GM19240 (cell line): ENCODE data around the gene PRMT1.
"Not testable (repeated sequence)": the region's sequence is repeated elsewhere in the genome, so short reads cannot be mapped to it uniquely, and the experiment has no call there.

Source experiments
- DNase-seq: peaks from one replicate; pipeline ENCODE4 v3.0.0; 2011; ENCODE audit warnings: low spot score; ENCODE audit not compliant: insufficient read length

Gene PRMT1

DNA sequence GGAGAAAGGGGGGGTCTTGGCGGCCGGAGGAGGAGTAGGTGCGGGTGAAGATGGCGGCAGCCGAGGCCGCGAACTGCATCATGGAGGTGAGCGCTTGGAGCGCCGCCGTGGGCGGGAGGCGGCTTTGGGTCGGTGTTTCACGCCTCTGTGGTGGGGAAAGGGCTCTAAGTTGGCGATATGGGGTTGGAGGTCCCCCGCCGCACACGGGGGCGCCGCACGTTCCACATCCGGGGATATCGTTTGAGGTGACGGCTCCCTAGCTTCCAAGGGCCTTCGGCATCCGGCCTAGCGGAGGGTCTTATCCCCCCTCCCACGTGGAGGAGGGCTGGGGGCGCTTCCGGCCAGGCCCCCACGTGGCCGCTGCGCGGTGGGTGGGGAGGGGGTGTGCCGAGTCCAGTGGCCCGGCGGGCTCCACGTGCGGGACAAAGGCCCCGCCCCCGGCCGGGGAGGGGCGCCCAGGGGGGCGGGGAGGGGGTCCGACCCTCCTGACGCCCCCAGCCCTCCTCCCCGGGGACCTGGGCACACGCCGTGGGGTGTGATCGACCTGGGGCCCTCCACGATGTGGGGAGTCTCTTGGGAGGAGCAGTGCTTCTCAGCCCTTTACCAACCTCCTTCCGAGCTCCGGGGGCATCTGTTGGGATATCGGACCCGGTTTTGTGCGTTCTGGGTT, at the start of gene PRMT1:
Gene PRMT1, plus strand, starts transcription at position 41 of the 670 bp plus-strand sequence. Its CDS starts 10 bp downstream, at position 51.
- DNase-seq, result no peak

GRCh38 chr19:49629659-49630058, 47.4 kb upstream of the PRMT1 start:
- no peak for DNase-seq

DNA sequence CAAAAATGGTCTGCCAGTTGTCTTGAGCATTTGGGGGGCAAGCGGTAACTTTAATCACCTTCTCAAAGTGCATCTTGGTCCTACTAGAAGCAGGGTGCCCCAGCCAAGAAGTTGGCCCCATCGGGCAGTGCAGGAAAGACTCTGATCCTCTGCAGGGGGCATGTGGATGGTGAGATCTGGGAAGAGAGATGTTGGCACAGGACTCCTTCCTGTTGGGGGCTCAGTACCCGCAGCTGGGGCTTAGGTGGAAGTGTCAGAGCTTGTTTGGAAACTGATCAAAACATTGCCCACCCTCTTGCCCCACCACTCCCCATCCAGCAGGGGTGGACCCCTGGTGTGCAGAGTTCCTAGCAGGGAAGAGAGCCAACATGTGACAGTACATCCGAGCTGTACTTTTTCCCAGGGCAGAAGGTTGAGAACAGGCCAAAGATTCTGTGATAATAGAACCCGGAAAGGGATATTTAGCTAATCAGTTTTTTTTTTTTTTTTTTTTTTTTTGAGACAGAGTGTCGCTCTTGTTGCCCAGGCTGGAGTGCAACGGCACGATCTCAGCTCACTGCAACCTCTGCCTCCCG, 46.0 kb upstream of the PRMT1 start:
- no peak for DNase-seq

DNA sequence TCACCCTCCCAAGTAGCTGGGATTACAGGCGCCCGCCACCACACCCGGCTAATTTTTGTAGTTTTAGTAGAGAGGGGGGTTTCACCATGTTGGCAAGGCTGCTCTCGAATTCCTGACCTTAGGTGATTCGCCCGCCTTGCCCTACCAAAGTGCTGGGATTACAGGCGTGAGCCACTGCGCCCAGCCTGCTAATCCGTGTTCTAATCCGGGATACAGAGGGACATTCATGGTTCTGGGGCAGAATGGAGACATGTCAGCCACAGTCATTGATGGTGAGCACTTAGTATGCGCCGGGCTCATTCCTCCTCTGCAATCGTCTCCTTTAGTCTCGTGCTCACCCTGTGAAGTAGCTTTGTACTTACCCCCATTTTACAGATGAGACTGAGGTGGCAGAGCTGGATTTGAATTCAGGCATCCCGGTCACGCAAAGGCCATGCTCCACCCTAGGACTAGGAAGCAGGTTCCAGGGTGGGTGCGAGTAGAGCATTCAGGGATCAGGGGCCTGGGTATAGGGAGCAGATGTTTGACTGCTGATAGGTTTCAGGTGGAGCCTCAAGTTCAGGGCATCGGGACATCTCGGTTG, 45.4 kb upstream of the PRMT1 start:
- no peak for DNase-seq

DNA sequence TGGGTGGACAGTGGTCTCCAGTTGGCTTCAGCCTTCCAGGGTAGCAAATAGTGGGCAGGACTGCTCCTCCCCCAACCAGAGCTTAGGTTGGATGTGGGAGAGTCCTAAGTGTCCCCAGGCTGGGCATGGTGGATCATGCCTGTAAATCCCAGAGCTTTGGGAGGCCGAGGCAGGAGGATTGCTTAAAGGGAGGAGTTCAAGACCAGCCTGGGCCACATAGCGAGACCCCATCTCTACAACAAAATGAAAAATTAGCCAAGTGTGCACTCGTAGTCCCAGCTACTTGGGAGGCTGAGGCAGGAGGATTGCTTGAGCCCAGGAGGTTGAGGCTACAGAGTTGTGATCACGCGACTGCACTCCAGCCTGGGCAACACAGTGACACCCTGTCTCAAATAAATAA, 44.5 kb upstream of the PRMT1 start:
- DNase-seq, result no peak

- DNase-seq, result not testable (repeated sequence)
Observed at GRCh38 chr19:49633273-49633672, 43.8 kb upstream of the PRMT1 start.

DNA sequence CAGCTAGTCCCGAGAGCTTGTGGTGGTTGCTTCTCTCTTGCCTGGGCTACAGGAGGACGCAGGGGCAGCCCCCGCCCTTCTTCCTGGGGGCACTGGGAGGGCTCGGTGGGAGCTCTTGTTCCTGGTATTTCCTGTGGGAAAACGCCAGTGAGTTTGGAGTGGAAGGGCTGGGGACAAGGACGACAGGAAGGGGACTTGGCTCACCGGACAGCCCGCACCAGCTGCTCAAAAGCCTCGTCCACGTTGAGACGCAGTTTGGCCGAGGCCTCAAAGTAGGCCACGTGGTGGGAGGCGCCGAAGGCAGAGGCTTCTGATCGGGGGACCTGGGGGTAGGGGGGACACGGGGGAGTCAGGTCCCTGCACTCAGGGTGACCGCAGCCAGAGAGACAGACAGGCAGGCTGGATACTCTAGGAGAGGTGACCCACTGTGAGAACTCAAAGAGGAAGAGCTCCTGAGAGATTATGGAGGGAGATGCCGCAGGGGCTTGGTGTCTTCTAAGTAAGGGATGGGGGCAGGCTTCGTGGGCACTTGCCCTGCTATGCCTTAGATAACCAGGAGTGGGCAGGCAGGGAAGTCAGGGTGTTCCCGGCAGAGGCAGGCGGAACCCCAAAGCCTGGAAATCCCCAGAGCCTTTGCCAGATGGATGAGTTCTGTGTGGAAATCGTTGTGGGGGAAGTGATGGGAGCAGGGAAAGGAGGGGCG, 41.4 kb upstream of the PRMT1 start:
- DNase-seq, result no peak

DNA sequence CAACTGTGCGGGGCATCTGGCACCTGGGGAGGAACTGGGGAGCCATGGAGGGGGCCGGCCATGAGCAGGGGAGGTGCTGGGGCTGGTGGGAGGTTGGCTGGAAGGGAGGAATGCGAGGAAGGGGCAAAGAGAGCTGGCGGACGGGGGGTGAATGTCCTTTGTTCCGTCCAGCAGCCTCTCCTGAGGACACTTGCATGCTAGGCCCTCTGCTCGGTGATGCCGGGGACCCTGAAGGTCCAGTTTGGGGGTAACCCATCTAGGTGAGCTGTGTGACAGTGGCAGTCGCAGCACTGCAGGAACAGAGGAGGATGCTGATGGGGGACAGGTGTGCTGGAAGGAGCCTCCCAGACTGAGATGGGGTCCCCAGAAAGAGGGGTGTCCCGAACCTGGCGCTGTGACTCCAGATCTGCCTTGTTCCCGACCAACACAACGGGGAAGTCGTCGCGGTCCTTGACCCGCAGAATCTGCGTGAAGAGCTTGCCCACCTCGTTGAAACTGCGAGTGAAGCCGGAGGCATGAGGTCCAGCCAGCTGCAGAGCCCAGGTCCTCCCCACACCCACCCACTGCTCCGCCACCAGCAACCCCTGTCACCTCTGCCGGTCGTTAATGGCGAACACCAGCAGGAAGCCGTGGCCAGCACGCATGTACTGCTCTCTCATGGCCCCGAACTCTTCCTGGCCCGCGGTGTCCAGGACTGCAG, 40.7 kb upstream of the PRMT1 start:
- DNase-seq, result no peak

DNA sequence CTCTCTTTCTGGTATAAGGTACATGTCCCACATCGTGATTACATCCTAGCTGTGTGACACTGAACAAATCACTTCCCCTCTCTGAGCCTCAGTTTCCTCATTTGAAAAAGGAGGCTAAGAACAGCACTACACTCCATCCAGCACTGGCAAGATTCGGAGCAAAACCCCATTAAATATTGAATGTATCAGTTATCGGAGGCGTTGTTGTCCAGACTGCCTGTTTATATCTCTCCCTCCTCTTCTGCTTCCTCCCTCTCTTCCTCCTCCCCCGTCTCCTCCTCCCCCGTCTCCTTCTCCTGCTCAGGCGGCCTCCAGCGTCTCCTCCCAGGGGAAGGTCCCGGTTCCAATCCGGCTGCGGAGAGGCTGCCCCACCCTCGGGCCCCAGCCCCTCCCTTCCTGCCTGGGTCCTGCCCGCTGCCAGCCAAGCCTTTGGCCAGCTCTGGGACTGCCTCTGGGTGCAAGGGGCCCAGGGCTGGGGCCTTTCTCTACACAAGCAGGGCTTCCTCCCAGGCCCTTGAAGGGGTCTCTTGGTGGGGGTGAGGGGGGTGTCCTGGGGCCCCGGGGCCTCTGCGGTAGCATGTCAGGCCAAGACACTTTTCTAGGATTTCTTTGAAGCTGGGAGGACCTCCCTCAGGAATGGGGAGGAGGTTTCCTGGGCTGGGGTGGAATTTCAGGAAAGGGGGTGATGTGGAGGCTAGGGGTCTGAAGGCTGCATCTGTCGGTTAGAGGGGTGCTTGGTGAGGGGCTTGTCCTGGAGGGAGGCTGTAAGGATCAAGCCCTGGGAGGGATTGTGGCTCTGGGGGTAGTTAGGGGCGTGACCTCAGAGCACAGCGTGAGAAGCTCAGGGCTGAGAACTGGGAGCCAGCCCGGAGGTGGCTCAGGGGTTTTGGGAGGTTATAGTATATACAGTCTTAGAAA, 39.0 kb upstream of the PRMT1 start:
- DNase-seq, result no peak

GRCh38 chr19:49639401-49640112, 37.5 kb upstream of the PRMT1 start:
- DNase-seq, result no peak

- DNase-seq, result peak; percentile 93
Observed at GRCh38 chr19:49640113-49640898, 36.8 kb upstream of the PRMT1 start, which contains the start of gene RRAS. RRAS (minus strand) TSS chr19:49640143; CDS start chr19:49640098, 45 bp downstream.

GRCh38 chr19:49641688-49642491, 35.2 kb upstream of the PRMT1 start, which contains the start of gene SCAF1:
SCAF1 (plus strand) TSS chr19:49642209; CDS start chr19:49645027, 2,818 bp downstream.
- peak; percentile 97 for DNase-seq

DNA sequence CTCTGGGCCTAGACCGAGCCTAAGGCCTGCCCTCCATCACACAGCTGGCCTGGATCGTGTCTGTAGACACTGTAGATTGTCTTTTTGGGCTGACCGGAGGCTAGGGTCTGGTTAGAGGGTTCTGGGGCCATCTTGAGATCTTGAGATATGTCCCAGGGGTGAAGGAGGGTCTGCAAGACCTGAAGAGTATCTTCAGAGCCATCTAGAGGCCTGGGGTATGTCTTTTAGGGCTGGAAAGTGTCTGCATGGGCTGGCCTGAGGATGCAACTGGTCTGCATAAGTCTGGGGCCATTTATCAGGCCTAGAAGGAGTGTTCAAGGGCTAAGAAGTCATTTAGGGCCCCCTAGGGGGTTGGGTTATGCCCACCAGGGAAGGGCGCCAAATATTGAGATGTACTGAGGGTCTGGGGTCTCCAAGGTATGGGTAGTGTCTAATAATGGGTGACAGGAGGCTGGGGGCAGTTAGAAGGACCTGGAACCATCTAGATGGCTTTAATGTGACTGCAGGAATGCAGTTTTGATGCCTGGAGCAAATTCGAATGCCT, 34.5 kb upstream of the PRMT1 start:
- DNase-seq, result no peak

DNA sequence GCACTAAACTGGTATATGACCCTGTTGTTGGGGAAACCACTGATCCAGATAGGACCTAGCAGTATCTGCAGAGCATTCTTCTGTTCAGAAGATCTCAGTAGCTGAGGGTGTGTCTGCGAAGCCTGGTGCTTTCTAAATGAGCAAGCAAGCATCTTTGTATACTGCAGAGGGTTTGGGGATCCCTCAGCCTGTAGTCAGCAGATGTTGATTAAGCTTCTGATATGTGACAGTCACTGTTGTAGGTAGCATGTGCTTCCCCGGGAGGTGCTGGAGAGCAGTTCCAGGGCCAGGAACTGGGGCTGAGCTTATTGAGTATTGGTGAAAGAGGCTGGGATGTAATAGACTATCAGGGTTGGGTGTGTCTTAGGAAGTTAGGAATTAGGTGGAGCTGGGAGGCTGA, 33.6 kb upstream of the PRMT1 start:
- no peak for DNase-seq

DNA sequence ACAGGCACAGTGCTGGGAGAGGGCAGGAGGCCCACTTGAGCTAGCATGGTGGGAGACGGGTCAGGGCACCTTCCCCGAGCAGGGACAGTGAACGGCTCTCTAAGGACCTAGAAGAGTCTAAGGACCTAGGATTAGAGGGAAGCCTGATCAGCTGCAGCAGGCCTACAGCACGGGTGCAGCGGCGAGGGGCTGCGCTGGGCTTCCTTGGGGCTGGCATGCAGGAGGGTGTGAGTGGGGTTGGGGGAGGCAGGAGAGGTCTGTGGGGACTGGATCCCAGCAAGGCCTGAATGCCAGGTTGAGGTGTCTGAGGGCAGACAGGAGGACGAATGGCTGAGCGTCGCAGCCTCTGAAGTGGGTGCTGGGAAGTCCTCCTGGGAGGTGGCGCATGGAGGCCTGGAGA, 31.5 kb upstream of the PRMT1 start:
- DNase-seq, result no peak

- DNase-seq, result no peak
Observed at GRCh38 chr19:49645995-49646394, 31.1 kb upstream of the PRMT1 start.

GRCh38 chr19:49646586-49646985, 30.5 kb upstream of the PRMT1 start:
- DNase-seq, result no peak
